OCI-LY3 (cell line): ENCODE data around the gene ATP6V0C.

ENCODE experiments used
- CTCF ChIP-seq: fragments of 200-600, 300-600 bp; sonication (generic); IDR thresholded peaks from 2 replicates; pipeline ENCODE4 v1.5.1; 2014; ENCODE audit warnings: antibody characterized with exemption, low read length, low read depth
- EZH2phosphoT487 ChIP-seq: fragments of 200-600 bp; shearing (Covaris generic); IDR thresholded peaks from 2 replicates; pipeline ENCODE4 v1.6.1; 2018; ENCODE audit warnings: antibody characterized with exemption, mixed run types, low read depth

DNA sequence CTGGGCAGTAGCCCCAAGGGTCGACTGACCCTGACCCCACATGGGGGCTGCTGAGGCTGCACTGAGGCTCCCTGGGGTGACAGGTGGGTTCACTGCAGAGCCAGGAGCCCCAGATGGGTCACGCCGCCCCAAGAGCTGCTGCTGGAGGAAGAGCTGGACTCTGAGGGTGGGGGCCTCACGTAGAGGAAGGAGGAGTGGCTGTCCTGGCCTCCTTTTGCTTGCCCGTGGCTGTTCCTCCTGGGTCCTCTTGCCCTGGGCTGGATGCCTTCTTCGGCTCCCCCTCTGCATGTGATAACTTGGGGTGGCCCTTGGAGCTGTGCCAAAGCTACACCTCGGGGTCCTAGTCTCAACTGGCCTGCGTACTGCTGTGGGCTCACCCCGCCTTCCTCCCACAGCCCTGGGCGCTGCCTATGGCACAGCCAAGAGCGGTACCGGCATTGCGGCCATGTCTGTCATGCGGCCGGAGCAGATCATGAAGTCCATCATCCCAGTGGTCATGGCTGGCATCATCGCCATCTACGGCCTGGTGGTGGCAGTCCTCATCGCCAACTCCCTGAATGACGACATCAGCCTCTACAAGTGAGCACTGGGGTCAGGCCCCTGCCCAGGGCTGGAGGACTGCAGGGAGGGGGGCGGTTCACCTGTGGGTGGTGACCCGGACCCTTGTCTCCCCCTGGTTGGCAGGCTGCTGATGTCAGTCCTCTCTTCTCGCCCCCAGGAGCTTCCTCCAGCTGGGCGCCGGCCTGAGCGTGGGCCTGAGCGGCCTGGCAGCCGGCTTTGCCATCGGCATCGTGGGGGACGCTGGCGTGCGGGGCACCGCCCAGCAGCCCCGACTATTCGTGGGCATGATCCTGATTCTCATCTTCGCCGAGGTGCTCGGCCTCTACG lies 5.3 kb downstream of the ATP6V0C start:
- TF ChIP-seq CTCF (no peak), EZH2phosphoT487 (no peak)
